ENCODE data around the gene C2orf42.
"Not testable (repeated sequence)": the region's sequence is repeated elsewhere in the genome, so short reads cannot be mapped to it uniquely, and the experiment has no call there.

C2orf42 gene

GRCh38 chr2:70226781-70227180 is 36.0 kb upstream of the C2orf42 start:
- Histone ChIP-seq H3K36me3 (ENCODE audit: insufficient read depth, low read length) (peaks cover 94% of the 10 kb centered on the region), H3K9ac (ENCODE audit: low read depth, low read length, poor library complexity, severe bottlenecking) (no peak overlapping the region), H3K79me2 (ENCODE audit: insufficient read depth, low read length) (peaks cover 28% of the 10 kb centered on the region), H3K27me3 (ENCODE audit: insufficient read depth, low read length, poor library complexity, severe bottlenecking) (no peaks in the 10 kb centered on the region), H3K9me2 (replicated peaks; ENCODE audit: low read depth, low read length) (no peaks in the 10 kb centered on the region), H3K4me3 (ENCODE audit: low read length, poor library complexity, severe bottlenecking) (no peak overlapping the region), H3K4me2 (ENCODE audit: low read depth, low read length, poor library complexity, severe bottlenecking) (no peak overlapping the region), H3F3A (ENCODE audit: low read depth) (no peaks in the 10 kb centered on the region), H3K9me3 (ENCODE audit: insufficient read depth, low read depth, low read length) (no peaks in the 10 kb centered on the region), H3K4me1 (ENCODE audit: insufficient read depth, low read length, poor library complexity, severe bottlenecking) (peaks cover 12% of the 10 kb centered on the region), H2AFZ (ENCODE audit: low read length) (no peak overlapping the region), H4K20me1 (ENCODE audit: insufficient read depth, low read length, poor library complexity, severe bottlenecking) (peaks cover 39% of the 10 kb centered on the region)
- TF ChIP-seq CTCF (conservative IDR thresholded peaks at IDR 0.05; ENCODE audit: low read length), result no peak
- no peak for TF ChIP-seq EZH2phosphoT487 (IDR thresholded peaks at IDR 0.05; ENCODE audit: borderline replicate concordance)

- H3K27me3 ChIP-seq (ENCODE audit: insufficient read depth, low read length, poor library complexity, severe bottlenecking); H3K9me2 ChIP-seq (replicated peaks; ENCODE audit: low read depth, low read length); H3K4me3 ChIP-seq (ENCODE audit: low read length, poor library complexity, severe bottlenecking); H3F3A ChIP-seq (ENCODE audit: low read depth); H3K4me2 ChIP-seq (ENCODE audit: low read depth, low read length, poor library complexity, severe bottlenecking); H3K9me3 ChIP-seq (ENCODE audit: insufficient read depth, low read depth, low read length); H3K9ac ChIP-seq (ENCODE audit: low read depth, low read length, poor library complexity, severe bottlenecking); H2AFZ ChIP-seq (ENCODE audit: low read length): not testable (repeated sequence)
- Histone ChIP-seq H3K4me1 (ENCODE audit: insufficient read depth, low read length, poor library complexity, severe bottlenecking) (peaks cover 12% of the 10 kb centered on the region), H3K79me2 (ENCODE audit: insufficient read depth, low read length) (peaks cover 19% of the 10 kb centered on the region), H4K20me1 (ENCODE audit: insufficient read depth, low read length, poor library complexity, severe bottlenecking) (peaks cover 22% of the 10 kb centered on the region), H3K36me3 (ENCODE audit: insufficient read depth, low read length) (peaks cover 95% of the 10 kb centered on the region)
These were observed 32.5 kb upstream of the C2orf42 start for GRCh38 chr2:70223305-70223704.

- Histone ChIP-seq H3K4me2 (ENCODE audit: low read depth, low read length, poor library complexity, severe bottlenecking) (no peak overlapping the region), H3K27me3 (ENCODE audit: insufficient read depth, low read length, poor library complexity, severe bottlenecking) (no peaks in the 10 kb centered on the region), H3K9me3 (ENCODE audit: insufficient read depth, low read depth, low read length) (no peaks in the 10 kb centered on the region), H4K20me1 (ENCODE audit: insufficient read depth, low read length, poor library complexity, severe bottlenecking) (peaks cover 4% of the 10 kb centered on the region), H2AFZ (ENCODE audit: low read length) (no peak overlapping the region), H3K9ac (ENCODE audit: low read depth, low read length, poor library complexity, severe bottlenecking) (no peak overlapping the region), H3K4me1 (ENCODE audit: insufficient read depth, low read length, poor library complexity, severe bottlenecking) (no peaks in the 10 kb centered on the region), H3K4me3 (ENCODE audit: low read length, poor library complexity, severe bottlenecking) (no peak overlapping the region), H3K36me3 (ENCODE audit: insufficient read depth, low read length) (peaks cover 78% of the 10 kb centered on the region), H3K79me2 (ENCODE audit: insufficient read depth, low read length) (no peaks in the 10 kb centered on the region), H3K9me2 (replicated peaks; ENCODE audit: low read depth, low read length) (no peaks in the 10 kb centered on the region), H3F3A (ENCODE audit: low read depth) (no peaks in the 10 kb centered on the region)
- TF ChIP-seq EZH2phosphoT487 (IDR thresholded peaks at IDR 0.05; ENCODE audit: borderline replicate concordance) (no peak), CTCF (conservative IDR thresholded peaks at IDR 0.05; ENCODE audit: low read length) (no peak)
These were observed 24.2 kb upstream of the C2orf42 start for GRCh38 chr2:70214953-70215549.

GRCh38 chr2:70214365-70214764 is 23.5 kb upstream of the C2orf42 start:
- Histone ChIP-seq H4K20me1 (ENCODE audit: insufficient read depth, low read length, poor library complexity, severe bottlenecking) (peaks cover 4% of the 10 kb centered on the region), H3K9me3 (ENCODE audit: insufficient read depth, low read depth, low read length) (no peaks in the 10 kb centered on the region), H3K4me2 (ENCODE audit: low read depth, low read length, poor library complexity, severe bottlenecking) (no peak overlapping the region), H3K9me2 (replicated peaks; ENCODE audit: low read depth, low read length) (no peaks in the 10 kb centered on the region), H3K9ac (ENCODE audit: low read depth, low read length, poor library complexity, severe bottlenecking) (no peak overlapping the region), H3K4me1 (ENCODE audit: insufficient read depth, low read length, poor library complexity, severe bottlenecking) (no peaks in the 10 kb centered on the region), H3F3A (ENCODE audit: low read depth) (0 out of 2 replicates have a peak, but pooled peaks cover 6% of the 10 kb centered on the region), H3K4me3 (ENCODE audit: low read length, poor library complexity, severe bottlenecking) (no peak overlapping the region), H2AFZ (ENCODE audit: low read length) (no peak overlapping the region), H3K27me3 (ENCODE audit: insufficient read depth, low read length, poor library complexity, severe bottlenecking) (no peaks in the 10 kb centered on the region), H3K36me3 (ENCODE audit: insufficient read depth, low read length) (peaks cover 77% of the 10 kb centered on the region), H3K79me2 (ENCODE audit: insufficient read depth, low read length) (no peaks in the 10 kb centered on the region)
- no peak for TF ChIP-seq EZH2phosphoT487 (IDR thresholded peaks at IDR 0.05; ENCODE audit: borderline replicate concordance)
- TF ChIP-seq CTCF (conservative IDR thresholded peaks at IDR 0.05; ENCODE audit: low read length), result no peak

All from Loucy (cell line).